HG03442 (cell line): ENCODE results near the gene CMIP.

ENCODE experiments used
- ATAC-seq: cut with Tn5 transposase; IDR thresholded peaks from one replicate; pipeline ENCODE4 v1.9.1; 2021; ENCODE audit warnings: mild to moderate bottlenecking, moderate library complexity; ENCODE audit not compliant: unreplicated experiment

CMIP gene

DNA sequence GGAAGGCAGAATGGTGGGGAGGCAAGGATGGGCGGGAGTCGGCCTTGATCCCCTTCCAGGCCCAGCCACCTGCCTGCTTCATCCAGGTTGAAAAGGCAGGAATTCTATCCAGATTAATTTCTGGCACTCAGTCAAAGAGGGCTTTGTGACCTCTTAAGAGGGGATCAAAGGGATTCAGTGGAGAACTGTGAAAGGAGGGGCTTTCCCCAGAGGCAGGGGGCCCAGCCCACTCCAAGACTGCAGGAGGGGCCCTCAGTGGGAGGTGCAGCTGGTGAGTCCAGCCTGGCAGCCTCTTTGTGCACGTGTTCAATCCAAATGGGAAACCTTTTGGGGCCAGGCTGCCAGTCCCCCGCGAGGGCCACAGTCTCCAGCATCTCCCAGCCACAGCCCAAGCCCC is 186.0 kb downstream of the CMIP start:
- no peak for ATAC-seq

- no peak for ATAC-seq
Observed at GRCh38 chr16:81632392-81633146, 188.0 kb downstream of the CMIP start.

DNA sequence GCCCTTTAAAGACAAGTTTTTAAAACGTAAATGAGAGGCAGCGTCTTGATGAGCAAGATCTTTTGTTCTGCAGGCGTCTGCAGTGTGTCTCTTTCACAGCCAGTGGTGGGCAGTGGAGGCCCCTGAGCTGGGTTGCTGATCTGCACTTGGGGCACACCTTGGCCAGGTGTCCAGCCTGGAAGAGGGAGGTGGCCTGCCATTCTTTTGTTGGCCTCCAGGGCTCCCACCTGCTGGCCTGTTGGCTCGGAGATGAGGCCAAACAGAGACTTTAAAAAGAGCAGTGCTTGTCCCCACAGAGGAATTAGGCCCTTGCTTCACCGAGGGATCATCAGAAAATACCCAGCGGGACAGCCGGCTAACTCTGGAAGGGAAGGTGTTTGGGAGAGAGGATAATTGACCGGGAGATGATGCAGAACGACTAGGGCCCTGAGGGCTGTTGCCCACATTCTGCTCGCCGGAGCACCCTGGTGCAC is 188.6 kb downstream of the CMIP start:
- ATAC-seq: no peak

DNA sequence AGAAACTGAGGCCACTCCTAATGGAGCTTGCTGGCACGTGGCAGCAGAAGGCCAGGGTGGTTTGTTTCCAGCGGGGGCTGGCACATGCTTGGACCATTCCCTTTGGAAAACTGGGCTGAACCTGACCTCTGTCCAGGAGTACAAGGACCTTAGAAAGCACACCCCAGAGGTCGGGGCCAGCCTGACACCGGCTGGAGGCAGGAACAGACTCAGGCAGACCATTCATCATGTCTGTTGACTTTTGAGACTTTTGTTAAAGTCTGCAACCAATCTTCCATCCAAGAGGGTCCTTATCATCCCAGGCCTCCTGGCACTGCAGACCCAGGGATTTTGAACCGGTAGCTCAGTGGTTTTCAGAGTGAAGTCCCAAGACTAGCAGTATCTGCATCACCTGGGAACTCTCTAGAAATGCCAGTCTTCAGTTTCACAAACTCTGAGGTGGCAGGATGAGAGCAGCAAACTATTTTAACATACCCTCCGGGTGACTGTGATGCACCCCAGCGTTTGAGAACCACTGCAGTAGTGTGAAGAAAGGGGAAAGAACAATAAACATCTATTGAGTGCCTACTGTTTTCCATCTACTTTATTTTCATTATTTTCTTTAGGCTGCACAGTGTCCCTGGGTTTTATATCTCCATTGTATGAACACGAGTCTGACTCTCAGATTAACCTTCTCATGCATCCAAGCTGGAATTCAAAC is 189.2 kb downstream of the CMIP start:
- no peak for ATAC-seq

- ATAC-seq: no peak
Observed at GRCh38 chr16:81634380-81635062, 189.9 kb downstream of the CMIP start.

- no peak for ATAC-seq
Observed at GRCh38 chr16:81635063-81635937, 190.7 kb downstream of the CMIP start.

DNA sequence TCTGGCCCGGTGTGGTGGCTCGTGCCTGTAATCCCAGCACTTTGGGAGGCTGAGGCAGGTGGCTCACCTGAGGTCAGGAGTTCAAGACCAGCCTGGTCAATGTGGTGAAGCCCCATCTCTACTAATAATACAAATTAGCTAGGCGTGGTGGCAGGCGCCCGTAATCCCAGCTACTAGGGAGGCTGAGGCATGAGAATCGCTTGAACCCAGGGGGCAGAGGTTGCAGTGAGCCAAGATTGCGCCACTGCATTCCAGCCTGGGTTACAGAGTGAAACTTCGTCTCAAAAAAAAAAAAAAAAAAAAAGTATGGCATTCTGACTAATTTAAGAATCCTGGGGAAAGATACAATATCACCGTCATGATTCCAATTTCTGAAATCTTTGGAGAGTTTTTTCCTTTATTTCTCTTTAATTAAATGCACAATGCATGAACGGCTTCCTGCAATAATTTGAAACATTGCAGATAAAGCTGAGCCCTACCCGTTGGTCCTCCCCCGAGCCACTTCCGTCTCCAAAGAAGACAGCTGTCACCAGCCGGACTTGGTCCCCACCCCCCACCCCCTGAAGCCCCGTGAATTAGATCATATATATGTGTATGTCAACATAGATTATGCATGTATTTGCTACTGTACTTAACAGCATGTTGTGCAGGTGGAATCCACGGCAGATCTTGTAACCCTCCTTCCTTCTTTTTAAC is 191.8 kb downstream of the CMIP start:
- ATAC-seq: no peak

- no peak for ATAC-seq
Observed at GRCh38 chr16:81637336-81638235, 193.0 kb downstream of the CMIP start.

- no peak for ATAC-seq
Observed at GRCh38 chr16:81638286-81638945, 193.8 kb downstream of the CMIP start.

- no peak for ATAC-seq
Observed at GRCh38 chr16:81639348-81639747, 194.7 kb downstream of the CMIP start.

GRCh38 chr16:81639931-81640680 is 195.5 kb downstream of the CMIP start:
- no peak for ATAC-seq

DNA sequence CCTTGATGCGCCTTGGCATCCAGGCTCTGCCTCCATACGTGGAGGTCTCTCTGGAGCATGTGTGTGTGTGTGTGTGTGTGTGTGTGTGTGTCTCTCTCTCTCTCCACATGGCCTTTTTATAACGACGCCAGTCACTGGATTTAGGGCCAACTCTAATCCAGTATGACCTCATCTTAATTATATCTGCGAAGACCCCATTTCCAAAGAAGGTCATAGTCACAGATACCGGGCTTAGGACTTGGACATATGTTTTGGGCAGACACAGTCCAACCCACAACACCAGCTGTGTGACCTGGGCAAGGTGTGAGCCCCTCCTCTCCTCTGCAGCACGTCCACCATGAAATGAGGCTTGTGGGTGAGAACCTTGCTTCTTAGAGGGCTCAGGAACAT is 196.1 kb downstream of the CMIP start:
- ATAC-seq: no peak

- ATAC-seq: no peak
Observed at GRCh38 chr16:81641395-81642106, 196.9 kb downstream of the CMIP start.

GRCh38 chr16:81642107-81642436 is 197.5 kb downstream of the CMIP start:
- ATAC-seq: no peak

DNA sequence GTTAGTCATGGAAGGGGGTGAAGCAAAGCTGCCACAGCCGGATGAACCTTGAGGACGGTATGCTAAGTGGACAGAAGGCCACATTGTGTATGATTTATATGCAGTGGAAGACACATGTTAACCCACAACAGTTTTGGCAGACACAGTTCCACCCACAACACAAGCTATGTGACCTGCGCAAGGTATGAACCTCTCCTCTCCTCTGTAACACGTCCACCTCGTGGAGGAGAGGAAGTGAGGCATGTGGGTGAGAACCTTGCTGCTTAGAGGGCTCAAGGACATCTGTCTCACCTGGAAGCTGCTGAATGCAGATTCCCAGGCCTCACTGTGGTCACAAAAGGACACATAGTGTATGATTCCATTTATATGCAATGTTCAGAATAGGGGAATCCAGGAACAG is 198.3 kb downstream of the CMIP start:
- no peak for ATAC-seq

DNA sequence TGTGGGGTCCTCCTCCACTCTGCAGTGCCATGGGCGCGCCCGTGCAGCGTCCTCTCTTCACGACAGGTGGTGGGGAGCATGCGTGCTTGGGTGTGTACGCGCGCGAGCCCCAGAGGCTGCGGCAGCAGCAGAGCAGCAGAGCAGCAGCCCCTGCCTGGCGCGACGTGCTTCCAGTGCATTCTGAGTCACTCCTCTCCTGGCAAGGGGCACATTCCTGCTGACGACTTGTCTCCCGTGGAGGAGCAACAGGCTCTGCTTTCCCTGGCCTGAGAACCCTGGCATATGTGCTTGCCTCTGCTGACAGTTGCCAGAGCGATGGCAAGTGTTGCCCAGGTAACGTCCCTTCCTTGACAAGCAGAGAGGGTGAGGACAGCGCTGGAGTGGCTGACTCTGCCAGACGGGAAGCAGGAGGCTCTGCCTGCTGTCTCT is 200.7 kb downstream of the CMIP start:
- ATAC-seq: no peak

- no peak for ATAC-seq
Observed at GRCh38 chr16:81645925-81646324, 201.3 kb downstream of the CMIP start.
